Hepatocyte (in vitro differentiated cells): ENCODE measurements around the gene PITX3. TPM values are rescaled to one million over a fixed set of nuclear protein-coding genes. Genes with fewer than 3 reads are reported as not detected.
A peak's percentile ranks its signal among the peaks of the same experiment; 100 is the strongest.
"Not testable (repeated sequence)": the region's sequence is repeated elsewhere in the genome, so short reads cannot be mapped to it uniquely, and the experiment has no call there.

Experiments used
- DNase-seq: peaks from one replicate; pipeline ENCODE4 v3.0.0-alpha.2; 2016; ENCODE audit warnings: low spot score
- H2AFZ ChIP-seq: fragments of 200-600 bp; sonication (generic); 2 replicates; pipeline ENCODE4 v1.6.0; 2016; ENCODE audit warnings: antibody characterized with exemption, mild to moderate bottlenecking
- H3K27ac ChIP-seq: fragments of 200-600 bp; sonication (generic); 2 replicates; pipeline ENCODE4 v1.5.1; 2016; ENCODE audit warnings: mild to moderate bottlenecking
- H3K27me3 ChIP-seq: fragments of 200-600 bp; sonication (generic); 2 replicates; pipeline ENCODE4 v1.6.1; 2016
- H3K36me3 ChIP-seq: fragments of 200-600 bp; sonication (generic); replicated peaks from 2 replicates; pipeline ENCODE4 v1.5.1; 2016; ENCODE audit warnings: low read depth; ENCODE audit not compliant: insufficient read depth
- H3K4me1 ChIP-seq: fragments of 200-600 bp; sonication (generic); 2 replicates; pipeline ENCODE4 v1.5.1; 2016; ENCODE audit warnings: mild to moderate bottlenecking, moderate library complexity; ENCODE audit not compliant: insufficient read depth
- H3K4me2 ChIP-seq: fragments of 200-600 bp; sonication (generic); 2 replicates; pipeline ENCODE4 v1.6.0; 2016
- H3K4me3 ChIP-seq: fragments of 200-600 bp; sonication (generic); 2 replicates; pipeline ENCODE4 v1.5.1; 2016; ENCODE audit warnings: mild to moderate bottlenecking
- H3K79me2 ChIP-seq: fragments of 200-600 bp; sonication (generic); 2 replicates; pipeline ENCODE4 v1.6.0; 2017; ENCODE audit warnings: mild to moderate bottlenecking
- H3K9me2 ChIP-seq: fragments of 200-600 bp; sonication (generic); replicated peaks from 2 replicates; pipeline ENCODE4 v1.6.0; 2017; ENCODE audit warnings: mild to moderate bottlenecking; ENCODE audit not compliant: insufficient read depth
- H3K9me3 ChIP-seq: fragments of 200-600 bp; sonication (generic); 2 replicates; pipeline ENCODE4 v1.5.1; 2016; ENCODE audit warnings: low read depth, mild to moderate bottlenecking
- H4K20me1 ChIP-seq: fragments of 200-600 bp; sonication (generic); 2 replicates; pipeline ENCODE4 v1.6.0; 2016; ENCODE audit warnings: mild to moderate bottlenecking; ENCODE audit not compliant: insufficient read depth, poor library complexity, severe bottlenecking
- EZH2 ChIP-seq: fragments of 200-600 bp; sonication (generic); IDR thresholded peaks from 2 replicates; pipeline ENCODE4 v1.6.1; 2016; ENCODE audit warnings: antibody characterized with exemption, mild to moderate bottlenecking, borderline replicate concordance
- EZH2phosphoT487 ChIP-seq: fragments of 200-600 bp; sonication (generic); IDR thresholded peaks from one replicate; pipeline ENCODE4 v1.6.1; 2018; ENCODE audit warnings: antibody characterized with exemption, mild to moderate bottlenecking, low read depth, moderate library complexity; ENCODE audit not compliant: unreplicated experiment, severe bottlenecking
- WGBS: methylation state at CpG from one replicate; pipeline ENCODE4 v1.1.6; 2016; ENCODE audit warnings: low lambda C conversion rate; ENCODE audit errors: missing lambda C conversion rate; 5-methylcytosine and 5-hydroxymethylcytosine counted together
- polyA plus RNA-seq: library from polyadenylated mRNA; unstranded; fragments of >200 nt; fragmentation: Nextera tagmentation; extraction: Ambion mirVana; gene quantifications from 2 replicates; pipeline ENCODE4 v1.2.1, GENCODE V29; 2016
- total RNA-seq: library from RNA; depleted of rRNA; stranded (reverse); fragments of >200 nt; gene quantifications from 2 replicates; pipeline ENCODE4 v1.2.3, GENCODE V29; 2014
- TF ChIP-seq, protein P1 (sequence below): fragments of 200-600 bp; sonication (generic); IDR thresholded peaks from 2 replicates; pipeline ENCODE4 v1.5.1; 2016; ENCODE audit warnings: antibody characterized with exemption, mild to moderate bottlenecking; ENCODE audit not compliant: poor library complexity

Gene PITX3
- total and polyA plus RNA-seq, 2 experiments from 2014 or later, result 0.52 TPM; not detected in 1

GRCh38 chr10:102255404-102255803, 14.1 kb upstream of the PITX3 start:
- Histone ChIP-seq H3K27ac (no peak overlapping the region), H3K9me2 (no peaks in the 10 kb centered on the region), H3K36me3 (no peaks in the 10 kb centered on the region), H3K27me3 (no peaks in the 10 kb centered on the region), H3K4me2 (no peak overlapping the region), H3K9me3 (no peaks in the 10 kb centered on the region), H4K20me1 (peaks cover 87% of the 10 kb centered on the region), H3K4me1 (no peaks in the 10 kb centered on the region), H3K4me3 (no peak overlapping the region), H3K79me2 (peaks cover 99% of the 10 kb centered on the region), H2AFZ (no peak overlapping the region)
- TF ChIP-seq, protein P1, sequence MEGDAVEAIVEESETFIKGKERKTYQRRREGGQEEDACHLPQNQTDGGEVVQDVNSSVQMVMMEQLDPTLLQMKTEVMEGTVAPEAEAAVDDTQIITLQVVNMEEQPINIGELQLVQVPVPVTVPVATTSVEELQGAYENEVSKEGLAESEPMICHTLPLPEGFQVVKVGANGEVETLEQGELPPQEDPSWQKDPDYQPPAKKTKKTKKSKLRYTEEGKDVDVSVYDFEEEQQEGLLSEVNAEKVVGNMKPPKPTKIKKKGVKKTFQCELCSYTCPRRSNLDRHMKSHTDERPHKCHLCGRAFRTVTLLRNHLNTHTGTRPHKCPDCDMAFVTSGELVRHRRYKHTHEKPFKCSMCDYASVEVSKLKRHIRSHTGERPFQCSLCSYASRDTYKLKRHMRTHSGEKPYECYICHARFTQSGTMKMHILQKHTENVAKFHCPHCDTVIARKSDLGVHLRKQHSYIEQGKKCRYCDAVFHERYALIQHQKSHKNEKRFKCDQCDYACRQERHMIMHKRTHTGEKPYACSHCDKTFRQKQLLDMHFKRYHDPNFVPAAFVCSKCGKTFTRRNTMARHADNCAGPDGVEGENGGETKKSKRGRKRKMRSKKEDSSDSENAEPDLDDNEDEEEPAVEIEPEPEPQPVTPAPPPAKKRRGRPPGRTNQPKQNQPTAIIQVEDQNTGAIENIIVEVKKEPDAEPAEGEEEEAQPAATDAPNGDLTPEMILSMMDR, result no peak
- TF ChIP-seq EZH2phosphoT487 (no peak), EZH2 (no peak)
- WGBS, result 100% methylated on average over 2 of the region's 2 CpGs
- no peak for DNase-seq

- Histone ChIP-seq H4K20me1 (peaks cover 96% of the 10 kb centered on the region), H3K27ac (no peak overlapping the region), H3K27me3 (no peaks in the 10 kb centered on the region), H2AFZ (no peak overlapping the region), H3K4me2 (no peak overlapping the region), H3K4me3 (no peak overlapping the region), H3K9me3 (no peaks in the 10 kb centered on the region), H3K79me2 (peaks cover 100% of the 10 kb centered on the region), H3K36me3 (no peaks in the 10 kb centered on the region), H3K9me2 (no peaks in the 10 kb centered on the region), H3K4me1 (no peaks in the 10 kb centered on the region)
- 93% methylated on average over 1 of the region's 1 CpG for WGBS
- DNase-seq, result no peak
- TF ChIP-seq EZH2phosphoT487 (no peak), EZH2 (no peak)
- TF ChIP-seq, protein P1, result no peak
Measured at GRCh38 chr10:102254426-102254825, 13.1 kb upstream of the PITX3 start.

- 95% methylated on average over 3 of the region's 3 CpGs for WGBS
- peaks cover 99% of the 10 kb centered on the region for H4K20me1 ChIP-seq
- peaks cover 13% of the 10 kb centered on the region for H3K4me1 ChIP-seq
- not testable (repeated sequence) for H3K27ac ChIP-seq, H3K4me2 ChIP-seq, H3K27me3 ChIP-seq, H3K9me3 ChIP-seq, H3K36me3 ChIP-seq, H2AFZ ChIP-seq, H3K4me3 ChIP-seq, H3K9me2 ChIP-seq, DNase-seq
- peaks cover 100% of the 10 kb centered on the region for H3K79me2 ChIP-seq
Measured at GRCh38 chr10:102252508-102252907, 11.2 kb upstream of the PITX3 start.

- no peaks in the 10 kb centered on the region for H3K36me3 ChIP-seq
- H2AFZ ChIP-seq, result no peak overlapping the region
- no peaks in the 10 kb centered on the region for H3K27me3 ChIP-seq
- peak overlapping the region; percentile 83 for H3K27ac ChIP-seq
- TF ChIP-seq, protein P1, result no peak
- no peak for TF ChIP-seq EZH2
- TF ChIP-seq EZH2phosphoT487, result no peak
- no peaks in the 10 kb centered on the region for H3K9me2 ChIP-seq
- peaks cover 23% of the 10 kb centered on the region for H3K4me1 ChIP-seq
- no peak for DNase-seq
- H4K20me1 ChIP-seq, result peaks cover 68% of the 10 kb centered on the region
- H3K79me2 ChIP-seq, result peaks cover 71% of the 10 kb centered on the region
- no peaks in the 10 kb centered on the region for H3K9me3 ChIP-seq
- H3K4me2 ChIP-seq, result peak overlapping the region; percentile 91
- H3K4me3 ChIP-seq, result peak overlapping the region; percentile 55
Measured at GRCh38 chr10:102247734-102248133, 6.4 kb upstream of the PITX3 start.
